NOMO-1 treated with DMSO at 0.1 percent for 48 hours (cell line): ENCODE measurements around the gene GRM1.
"Not testable (repeated sequence)": the region's sequence is repeated elsewhere in the genome, so short reads cannot be mapped to it uniquely, and the experiment has no call there.

Experiments used
- DNase-seq: peaks from one replicate; lab custom pipeline; 2025; ENCODE audit not compliant: unreplicated experiment; lab: John Stamatoyannopoulos, UW

The GRM1 gene

DNA sequence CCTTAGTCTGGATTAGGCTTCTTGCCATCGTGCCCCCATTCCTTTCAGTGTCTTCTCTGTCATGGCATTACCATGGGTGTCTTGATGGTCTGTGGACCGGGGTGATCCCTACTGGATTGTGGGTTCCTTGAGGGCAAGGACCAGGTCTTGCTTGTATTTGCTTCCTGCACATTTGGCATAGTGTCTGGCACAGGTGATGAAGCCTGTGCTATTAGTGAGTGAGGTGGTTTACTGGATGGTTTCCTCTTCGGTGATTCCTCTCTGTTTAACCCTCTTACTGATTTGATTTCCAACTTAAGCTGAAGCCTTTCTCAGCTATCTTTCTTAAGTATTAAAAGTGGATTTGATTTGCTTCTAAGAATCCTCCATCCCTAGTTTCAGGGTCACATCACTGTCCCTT is 162.3 kb downstream of the GRM1 start:
- no peak for DNase-seq

DNA sequence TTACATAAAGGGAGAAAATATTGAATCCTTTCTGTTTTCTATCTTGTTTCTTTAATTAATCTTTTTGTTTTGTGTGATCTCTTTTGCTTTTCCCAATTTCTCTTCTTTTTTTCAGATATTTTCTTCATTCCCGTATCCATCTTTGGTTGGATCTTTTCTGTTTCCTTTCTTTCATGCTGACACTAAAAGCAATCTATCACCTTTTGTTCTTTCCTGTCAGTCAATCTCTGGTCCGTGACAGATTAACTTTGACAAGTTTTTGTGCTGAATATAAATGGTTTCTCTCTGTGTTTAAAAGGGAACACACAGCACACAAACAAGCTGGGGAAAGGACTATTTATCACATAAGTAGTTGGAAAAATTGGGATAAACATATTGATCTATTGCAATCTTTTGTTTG is 162.8 kb downstream of the GRM1 start:
- no peak for DNase-seq

DNA sequence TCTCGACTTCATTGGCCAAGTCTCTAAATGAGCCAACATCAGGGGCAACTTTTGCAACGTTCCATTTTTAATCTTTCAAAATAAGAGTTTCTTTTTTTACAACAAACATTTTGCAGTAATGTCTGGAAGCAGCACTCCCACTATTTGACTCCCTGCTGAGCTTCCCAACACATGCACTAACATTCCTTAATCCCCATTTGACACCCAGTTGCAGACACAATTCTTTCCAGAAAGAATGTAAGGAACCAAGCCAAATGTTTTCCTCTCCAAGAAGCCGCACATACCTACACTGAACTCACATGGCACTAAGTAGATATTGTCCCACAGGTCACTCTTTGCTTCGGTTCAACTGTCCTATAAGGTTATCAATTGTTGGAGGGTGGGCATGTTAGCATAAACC is 165.6 kb downstream of the GRM1 start:
- DNase-seq, result no peak

DNA sequence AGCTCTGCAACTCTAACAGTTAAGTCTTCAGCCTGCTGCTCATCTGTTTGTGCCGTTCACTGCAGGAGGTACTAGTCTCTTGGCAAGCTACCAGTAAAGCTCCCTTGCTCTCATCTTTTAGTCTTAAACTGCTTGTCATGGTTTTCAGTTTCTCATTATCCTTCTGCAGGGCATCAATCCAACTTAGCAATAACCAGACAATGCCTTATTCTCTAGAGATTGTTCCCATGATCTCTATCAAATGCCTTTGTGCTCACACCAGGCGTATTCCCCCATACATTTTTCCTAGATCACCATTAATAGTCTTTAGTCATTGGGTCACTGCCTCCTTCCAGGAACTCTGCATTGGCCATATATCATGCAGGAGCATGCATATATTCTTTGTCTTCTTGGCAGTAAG is 171.3 kb downstream of the GRM1 start:
- DNase-seq, result no peak

DNA sequence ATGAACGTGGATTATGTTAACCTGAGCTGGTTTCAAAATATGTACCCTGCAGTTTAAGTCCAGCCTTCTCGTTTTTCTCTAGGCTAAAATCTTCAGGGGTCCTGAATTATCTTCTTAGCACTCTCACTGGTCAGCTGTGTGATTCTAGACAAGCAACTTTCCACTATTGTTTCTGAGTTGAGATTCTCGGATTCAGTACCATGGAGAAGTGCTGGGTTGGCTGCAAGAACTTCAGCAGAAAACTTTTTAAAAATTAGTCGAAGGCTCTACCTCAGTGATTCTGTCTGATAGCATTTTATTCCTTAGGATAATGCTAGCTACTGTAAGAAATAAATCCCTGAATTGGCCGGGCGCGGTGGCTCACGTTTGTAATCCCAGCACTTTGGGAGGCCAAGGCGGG is 173.7 kb downstream of the GRM1 start:
- DNase-seq, result no peak

DNA sequence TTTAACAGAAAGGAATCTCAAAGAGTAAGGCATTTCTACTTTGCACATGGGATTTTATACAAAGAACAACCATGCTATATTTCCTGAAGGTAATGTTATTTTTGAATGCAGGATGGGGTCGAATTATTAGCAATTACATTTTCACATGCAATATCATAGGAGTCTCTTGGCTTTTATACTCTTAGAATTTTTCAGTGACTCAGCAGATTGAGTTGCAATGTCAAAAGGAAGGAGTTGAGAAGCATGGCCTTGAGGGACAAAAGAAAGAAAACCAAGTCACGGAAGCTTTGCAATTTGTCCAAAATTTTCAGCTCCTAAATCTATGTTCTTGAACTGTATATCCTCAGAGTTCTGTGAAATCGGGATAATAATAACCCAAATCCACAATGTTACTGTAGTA is 181.1 kb downstream of the GRM1 start:
- DNase-seq, result no peak

DNA sequence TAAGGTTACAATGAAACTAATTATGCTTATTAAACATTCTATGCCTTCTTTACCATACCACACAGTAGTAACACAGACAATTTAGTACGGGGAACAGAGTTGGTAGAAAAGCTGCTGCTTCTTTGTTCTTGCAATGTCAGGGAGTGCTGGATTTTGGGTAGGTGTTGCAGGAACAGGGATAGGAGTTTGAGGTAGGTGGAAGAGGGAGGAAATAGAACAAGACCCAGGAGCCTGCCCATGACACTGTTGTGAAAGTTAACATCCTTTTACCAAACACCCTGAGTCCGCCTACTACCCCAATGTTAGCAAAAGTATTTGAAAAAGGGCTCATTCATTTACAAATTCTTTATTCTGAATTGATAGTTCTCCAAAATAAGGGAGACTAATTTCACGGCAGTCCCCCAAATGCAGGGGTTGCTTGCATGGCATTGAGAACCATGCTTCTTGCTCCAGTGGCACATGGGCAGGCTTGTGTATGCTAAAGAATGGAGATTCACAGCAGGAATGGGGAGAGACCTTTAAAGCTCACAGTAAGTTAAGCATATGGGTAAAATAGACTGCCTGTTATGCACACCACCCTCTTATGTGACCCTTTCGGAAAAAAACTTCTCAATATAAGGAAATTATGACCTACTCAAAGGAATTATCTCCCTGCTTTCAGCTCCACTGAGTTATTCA is 181.7 kb downstream of the GRM1 start:
- no peak for DNase-seq

DNA sequence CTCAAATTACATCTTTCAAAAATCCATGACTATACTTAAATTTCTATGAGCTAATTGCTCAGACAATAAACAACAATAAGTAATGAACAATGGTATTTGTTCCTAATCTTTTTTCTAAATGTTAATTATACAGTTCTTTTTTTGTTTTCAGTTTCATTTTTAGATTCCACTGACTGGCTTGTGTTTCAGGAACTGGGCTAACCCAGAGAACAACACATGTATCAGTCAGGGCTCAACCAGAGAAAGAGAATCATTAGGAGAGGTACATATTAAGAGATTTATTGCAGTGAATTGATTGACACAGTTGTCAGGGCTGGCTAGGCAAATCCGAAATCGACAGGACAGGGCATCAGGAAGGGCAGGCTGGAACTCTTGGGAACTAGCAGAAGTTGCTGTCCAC is 182.8 kb downstream of the GRM1 start:
- no peak for DNase-seq

DNA sequence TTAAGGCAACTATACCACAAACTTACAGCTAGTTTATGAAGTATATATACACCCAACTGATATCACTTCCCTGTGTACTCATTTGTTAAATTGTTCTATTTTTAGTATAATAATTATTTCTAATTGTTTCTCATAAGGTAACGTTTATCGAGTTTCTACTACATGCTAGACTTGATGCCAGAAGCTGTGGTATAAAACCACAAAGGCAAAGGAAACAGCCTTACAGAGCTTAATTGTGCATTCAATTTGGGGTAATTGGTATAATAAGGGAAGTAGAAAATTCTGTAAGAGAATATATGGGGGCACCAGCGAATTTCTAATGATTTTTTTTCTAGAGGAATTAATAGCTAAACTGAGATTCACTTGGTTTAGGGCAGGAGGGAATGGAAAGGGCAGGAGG is 183.9 kb downstream of the GRM1 start:
- no peak for DNase-seq

DNA sequence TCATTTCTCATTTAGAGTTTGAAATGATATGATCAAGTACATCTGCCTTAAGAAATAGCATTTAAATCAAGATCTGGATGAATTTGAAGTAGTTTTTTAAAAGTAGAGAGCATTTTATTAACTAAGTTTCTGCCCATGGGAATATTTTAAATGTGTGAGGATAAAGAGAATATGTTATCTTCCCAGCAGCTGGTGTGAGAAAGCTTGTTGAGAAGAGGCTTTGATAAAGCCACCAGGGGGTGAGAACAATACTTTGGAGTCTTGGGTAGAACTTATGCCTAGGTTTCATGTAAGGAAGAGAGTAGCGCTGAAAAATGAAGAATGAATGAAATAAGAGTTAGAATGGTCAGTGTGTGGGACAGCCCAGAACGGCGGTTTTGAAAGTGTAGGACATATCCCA is 190.2 kb downstream of the GRM1 start:
- no peak for DNase-seq

DNA sequence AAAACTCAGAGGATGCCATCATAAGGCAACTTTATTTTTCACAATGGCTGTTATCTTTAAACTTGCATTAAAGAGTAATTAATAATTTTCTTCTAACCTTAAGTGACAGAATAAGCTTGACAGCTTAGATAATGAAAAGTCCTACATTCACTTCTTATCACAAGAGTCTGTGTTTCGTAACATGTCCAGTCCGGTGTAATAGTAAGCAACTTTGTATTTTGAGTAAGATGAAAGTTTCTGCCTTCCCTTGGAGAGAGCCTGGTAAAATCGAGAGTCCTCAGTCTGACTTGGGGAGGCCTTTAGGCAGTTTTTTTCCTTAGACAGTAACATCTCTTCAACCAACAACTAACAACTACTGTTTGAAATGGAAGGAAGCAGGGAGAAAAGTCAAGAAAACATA is 195.6 kb downstream of the GRM1 start:
- no peak for DNase-seq

DNA sequence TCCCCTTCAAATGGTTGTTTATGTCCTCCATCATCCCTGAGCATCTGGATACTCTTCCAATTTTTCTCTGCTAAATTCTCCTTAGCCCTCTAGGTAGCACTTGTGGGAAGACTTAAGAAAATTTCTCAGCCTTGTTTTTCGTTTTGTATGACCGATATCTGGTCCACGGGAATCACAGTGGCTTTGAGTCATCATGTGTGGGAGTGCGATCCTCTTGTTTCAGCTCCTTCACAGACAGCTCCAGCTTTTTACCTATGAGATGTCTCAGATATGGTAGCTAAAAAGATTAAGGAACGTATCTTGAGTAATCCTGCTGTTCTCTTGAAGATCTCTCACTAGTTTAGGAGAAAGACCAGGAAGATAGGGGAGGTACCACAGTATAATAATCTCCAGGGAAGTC is 196.1 kb downstream of the GRM1 start:
- DNase-seq, result no peak

DNA sequence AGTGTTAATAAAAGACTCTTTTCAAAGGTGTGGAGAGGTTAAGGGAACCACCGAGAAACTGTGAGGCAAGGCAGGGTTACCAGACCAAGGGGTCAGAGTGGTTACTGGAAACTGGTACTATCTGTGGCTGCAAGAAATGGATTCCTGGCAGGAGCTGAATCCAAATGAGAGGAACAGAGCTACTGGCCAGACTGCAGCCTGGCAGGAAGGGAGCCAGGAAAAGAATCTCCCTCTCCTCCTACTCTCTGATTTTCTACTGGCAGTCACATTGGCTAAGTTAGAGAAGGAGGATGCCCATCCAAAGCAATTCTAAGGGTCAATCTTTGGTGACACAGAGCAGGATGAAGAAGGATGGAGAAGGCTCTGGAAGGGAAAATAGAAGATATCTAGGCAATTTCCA is 211.5 kb downstream of the GRM1 start:
- no peak for DNase-seq

DNA sequence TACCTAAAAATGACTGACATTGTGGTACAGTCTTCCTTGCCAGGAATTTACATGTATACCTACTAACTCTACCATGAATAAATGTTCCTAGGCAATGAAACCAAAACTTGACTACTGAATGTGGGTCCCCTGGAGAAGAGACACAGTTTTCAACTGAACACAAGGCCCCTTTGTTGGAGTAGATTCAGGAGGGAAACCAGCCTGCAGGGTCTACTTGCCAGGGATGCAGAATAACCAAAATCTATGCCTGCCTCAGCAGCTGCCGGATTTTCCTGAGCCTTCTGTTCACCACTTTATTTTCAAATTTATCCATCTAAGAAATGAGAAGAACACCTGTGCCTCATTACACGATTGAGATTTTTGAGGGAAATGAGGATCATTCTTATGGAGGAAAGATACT is 211.9 kb downstream of the GRM1 start:
- DNase-seq, result no peak

DNA sequence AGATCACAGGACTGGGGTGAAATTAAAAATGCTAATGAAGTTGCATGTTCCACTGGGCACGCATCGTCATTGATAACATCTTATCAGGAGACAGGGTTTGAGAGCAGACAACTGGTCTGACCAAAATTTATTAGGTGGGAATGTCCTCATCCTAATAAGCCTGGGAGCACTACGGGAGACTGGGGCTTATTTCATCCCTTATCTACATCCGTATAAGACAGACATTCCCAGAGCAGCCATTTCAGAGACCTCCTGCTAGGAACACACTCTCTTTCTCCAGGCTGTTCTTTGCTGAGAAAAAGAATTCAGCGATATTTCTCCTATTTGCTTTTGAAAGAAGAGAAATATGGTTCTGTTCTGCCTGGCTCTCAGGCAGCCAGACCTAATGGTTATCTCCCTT is 214.8 kb downstream of the GRM1 start:
- not testable (repeated sequence) for DNase-seq

DNA sequence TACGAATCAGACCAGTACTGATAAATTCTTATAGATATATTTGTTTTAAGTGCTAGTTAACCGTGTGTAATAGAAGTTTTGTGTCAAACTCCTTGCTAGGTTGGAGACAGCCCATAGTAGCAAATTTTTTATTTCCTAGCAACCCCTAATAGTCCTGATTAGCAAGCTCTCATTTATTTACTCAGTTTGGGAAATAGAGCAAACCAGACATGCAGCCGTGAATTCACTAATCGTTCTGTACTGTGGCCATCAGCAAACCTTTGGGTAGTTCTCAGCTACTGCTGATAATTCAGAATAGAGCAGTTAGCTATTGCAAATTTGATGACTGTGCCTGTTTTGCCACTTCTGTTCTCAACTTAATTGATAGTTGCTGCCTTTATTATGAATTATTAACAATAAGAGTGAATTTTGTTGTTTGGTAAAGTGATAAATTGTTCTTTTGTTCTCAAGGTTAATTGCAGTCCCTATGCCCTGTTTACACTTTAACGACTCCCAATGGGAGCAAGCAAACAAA is 215.8 kb downstream of the GRM1 start:
- DNase-seq, result no peak

DNA sequence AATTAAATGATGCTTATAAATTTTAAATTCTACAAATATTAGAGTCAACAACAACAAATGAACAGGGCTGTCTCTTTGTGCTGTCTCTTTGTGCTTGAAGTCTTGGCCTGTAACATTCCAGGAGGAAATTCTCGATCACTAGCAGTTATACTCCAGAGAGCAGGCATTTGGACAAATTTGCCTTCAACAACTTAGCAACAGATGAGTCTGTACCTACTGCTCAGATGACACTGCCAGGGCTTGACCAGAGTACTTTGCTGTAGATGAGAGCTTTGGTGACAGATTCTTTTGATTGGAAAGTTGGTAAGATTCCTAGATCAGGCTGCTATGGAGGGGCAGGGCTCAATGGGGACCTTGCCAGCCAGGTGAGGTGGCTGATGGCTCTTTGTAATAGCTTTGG is 217.2 kb downstream of the GRM1 start:
- no peak for DNase-seq

DNA sequence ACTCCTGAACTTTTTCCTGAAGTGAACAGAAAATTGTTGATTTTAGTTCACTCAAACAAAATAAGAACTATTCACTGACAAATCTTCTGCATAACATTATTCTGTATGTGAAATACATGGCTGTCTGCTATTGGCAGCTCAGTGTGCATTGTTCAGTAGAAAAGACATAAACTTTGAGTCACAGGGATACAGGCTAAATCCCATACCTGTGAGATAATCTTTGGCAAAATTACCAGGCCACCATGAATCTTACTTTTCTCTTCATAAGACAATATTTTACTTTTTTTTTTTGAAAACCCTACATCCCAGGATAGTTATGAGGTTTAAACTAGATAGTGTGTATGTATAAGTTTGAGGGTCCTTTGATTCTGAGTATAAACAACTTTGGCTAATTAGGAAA is 224.8 kb downstream of the GRM1 start:
- no peak for DNase-seq

DNA sequence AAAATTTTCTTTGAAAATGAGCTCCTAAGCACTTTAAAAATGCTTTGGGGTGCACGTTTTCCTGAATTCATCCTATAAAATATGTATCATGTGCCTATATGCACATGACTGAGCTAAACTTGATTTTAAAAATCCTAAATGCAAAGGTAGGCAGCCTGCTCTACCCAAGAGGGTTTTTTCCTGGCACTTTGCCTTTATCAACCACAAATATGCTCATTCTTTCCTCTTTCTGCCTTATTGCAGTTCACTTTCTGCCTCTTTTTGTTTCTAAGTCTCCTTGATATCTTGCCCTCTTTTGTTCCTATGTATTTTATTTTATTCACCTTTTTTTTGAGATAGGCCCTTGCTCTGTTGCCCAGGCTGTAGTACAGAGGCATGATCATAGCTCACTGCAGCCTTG is 229.3 kb downstream of the GRM1 start:
- DNase-seq, result no peak

DNA sequence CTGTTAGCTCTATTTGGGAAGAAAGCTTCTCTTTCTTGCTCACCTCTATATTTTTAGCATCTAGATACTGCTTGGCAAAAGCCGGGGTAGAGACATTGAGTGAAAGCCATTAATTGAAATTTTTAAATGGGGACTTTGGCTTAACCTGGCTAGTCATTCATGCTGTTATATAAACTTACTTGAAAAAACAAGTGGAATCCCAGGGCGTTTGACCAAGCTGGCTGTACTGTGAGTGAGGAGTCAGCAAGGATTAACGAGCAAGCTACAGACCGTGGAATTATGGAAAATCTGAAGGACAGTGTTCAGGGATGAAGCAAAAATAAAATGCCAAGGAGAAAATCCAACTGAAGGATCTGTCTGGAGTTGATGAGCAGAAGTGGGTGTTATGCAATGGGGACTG is 232.0 kb downstream of the GRM1 start:
- DNase-seq, result no peak

DNA sequence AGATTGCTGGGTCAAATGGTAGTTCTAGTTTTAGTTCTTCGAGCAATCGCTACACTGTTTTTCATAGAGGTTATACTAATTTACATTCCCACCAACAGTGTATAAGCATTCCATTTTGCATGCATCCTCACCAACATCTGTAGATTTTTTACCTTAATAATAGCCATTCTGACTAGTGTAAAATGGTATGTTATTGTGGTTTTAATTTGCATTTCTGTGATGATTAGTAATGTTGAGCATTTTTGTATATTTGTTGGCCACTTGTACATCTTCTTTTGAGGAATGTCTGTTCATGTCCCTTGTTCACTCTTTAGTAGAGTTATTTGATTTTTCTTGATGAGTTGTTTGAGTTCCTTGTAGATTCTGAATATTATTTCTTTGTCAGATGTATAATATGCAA is 236.2 kb downstream of the GRM1 start:
- DNase-seq, result no peak

DNA sequence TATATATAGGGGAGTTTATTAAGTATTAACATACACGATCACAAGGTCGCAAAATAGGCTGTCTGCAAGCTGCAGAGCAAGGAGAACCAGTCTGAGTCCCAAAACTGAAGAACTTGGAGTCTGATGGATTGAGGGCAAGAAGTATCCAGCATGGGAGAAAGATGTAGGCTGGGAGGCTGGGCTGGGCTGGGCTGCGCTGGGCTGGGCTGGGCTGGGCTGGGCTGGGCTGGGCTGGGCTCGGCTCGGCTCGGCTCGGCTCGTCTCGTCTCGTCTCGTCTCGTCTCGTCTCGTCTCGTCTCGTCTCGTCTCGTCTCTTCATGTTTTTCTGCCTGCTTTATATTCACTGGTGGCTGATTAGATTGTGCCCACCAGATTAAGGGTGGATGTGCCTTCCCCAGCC is 238.6 kb downstream of the GRM1 start:
- no peak for DNase-seq

DNA sequence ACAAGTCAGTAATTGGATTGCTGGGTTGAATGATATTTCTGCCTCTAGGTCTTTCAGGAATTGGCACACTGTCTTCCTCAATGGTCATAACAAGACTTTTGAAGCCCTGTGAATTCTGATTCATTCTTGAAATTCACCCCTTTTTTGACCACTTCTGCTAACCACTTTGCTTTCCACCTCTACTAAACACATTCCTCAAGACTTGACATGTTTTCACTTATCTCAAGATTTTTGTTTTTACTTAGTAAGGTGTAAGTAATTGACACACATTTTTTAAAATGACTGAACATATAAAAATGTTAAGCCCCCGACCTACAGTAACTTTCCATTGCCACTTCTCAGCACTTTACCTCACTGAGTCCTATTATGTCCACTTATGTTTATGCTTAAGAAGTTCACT is 239.1 kb downstream of the GRM1 start:
- no peak for DNase-seq

DNA sequence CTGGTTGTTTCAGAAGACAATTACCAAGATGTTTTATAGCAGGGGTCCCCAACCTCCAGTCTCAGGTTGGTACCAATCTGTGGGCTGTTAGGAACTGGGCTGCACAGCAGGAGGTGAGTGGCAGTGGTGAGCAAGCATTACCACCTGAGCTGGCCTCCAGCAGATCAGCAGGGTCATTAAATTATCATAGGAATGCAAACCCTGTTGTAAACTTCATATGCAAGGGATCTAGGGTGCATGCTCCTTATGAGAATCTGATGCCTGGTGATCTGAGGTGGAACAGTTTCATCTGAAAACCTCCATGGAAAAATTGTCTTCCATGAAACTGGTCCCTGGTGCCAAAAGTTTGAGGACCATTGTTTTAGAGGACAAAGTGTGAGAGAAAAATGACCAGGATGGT is 240.6 kb downstream of the GRM1 start:
- no peak for DNase-seq
